Ishikawa (cell line): Measurements from ENCODE around the gene HRG.

Experiments used
- CREB1 ChIP-seq: IDR thresholded peaks from 2 replicates; pipeline ENCODE4 v1.6.1; 2012; ENCODE audit warnings: low read depth
- EP300 ChIP-seq: IDR thresholded peaks from 2 replicates; pipeline ENCODE4 v1.6.1; 2012; ENCODE audit warnings: borderline replicate concordance
- RAD21 ChIP-seq: IDR thresholded peaks from 2 replicates; pipeline ENCODE4 v1.6.1; 2012; ENCODE audit warnings: low read depth
- REST ChIP-seq: IDR thresholded peaks from 2 replicates; pipeline ENCODE4 v1.6.1; 2012; ENCODE audit warnings: low read depth, mild to moderate bottlenecking
- TCF12 ChIP-seq: IDR thresholded peaks from 2 replicates; pipeline ENCODE4 v1.6.1; 2012; ENCODE audit warnings: low read depth
- YY1 ChIP-seq: IDR thresholded peaks from 2 replicates; pipeline ENCODE4 v1.6.1; 2012; ENCODE audit warnings: low read depth

GRCh38 chr3:186687120-186687651 lies 21.4 kb downstream of the HRG start:
- no peak for TF ChIP-seq RAD21
- TF ChIP-seq CREB1: no peak
- TF ChIP-seq EP300: no peak
- no peak for TF ChIP-seq YY1
- TF ChIP-seq REST: no peak
- TF ChIP-seq TCF12: no peak
